Brain microvascular endothelial cell (primary cell): ENCODE data around the gene ARHGAP15.
A peak's percentile ranks its signal among the peaks of the same experiment; 100 is the strongest.

Experiments used
- DNase-seq: peaks from one replicate; pipeline ENCODE4 v3.0.0-alpha.2; 2020
- H3K27ac ChIP-seq: fragments of 250-450 bp; sonication (Bioruptor Pico); 2 replicates; pipeline ENCODE4 v1.5.1; 2020; ENCODE audit warnings: mild to moderate bottlenecking, moderate library complexity
- H3K27me3 ChIP-seq: fragments of 250-450 bp; sonication (Bioruptor Pico); replicated peaks from 2 replicates; pipeline ENCODE4 v1.5.1; 2020; ENCODE audit warnings: mild to moderate bottlenecking
- H3K36me3 ChIP-seq: fragments of 250-450 bp; sonication (Bioruptor Pico); replicated peaks from 2 replicates; pipeline ENCODE4 v1.5.1; 2020; ENCODE audit warnings: mild to moderate bottlenecking
- H3K4me3 ChIP-seq: 2 replicates; pipeline ENCODE4 v1.5.1; 2011; ENCODE audit warnings: low read depth, mild to moderate bottlenecking, control low read depth, low read length, moderate library complexity
- in situ Hi-C: cut with HindIII; loops from 2 replicates; pipeline ENCODE4 v1.10.0; 2017; ENCODE audit warnings: low sequenced_read_pairs, low pct_ligation_motif_present
- TF ChIP-seq, protein P1 (sequence below): IDR thresholded peaks from 2 replicates; pipeline ENCODE4 v1.5.1; 2011; ENCODE audit warnings: low read depth, mild to moderate bottlenecking, moderate library complexity, low read length, control low read depth, inconsistent platforms; ENCODE audit errors: missing control alignments

The ARHGAP15 gene

GRCh38 chr2:143284087-143284675, 155.0 kb downstream of the ARHGAP15 start:
- Histone ChIP-seq H3K27ac (no peak overlapping the region), H3K4me3 (no peak overlapping the region), H3K27me3 (no peaks in the 10 kb centered on the region), H3K36me3 (no peaks in the 10 kb centered on the region)
- DNase-seq, result peak; percentile 3
- TF ChIP-seq, protein P1, sequence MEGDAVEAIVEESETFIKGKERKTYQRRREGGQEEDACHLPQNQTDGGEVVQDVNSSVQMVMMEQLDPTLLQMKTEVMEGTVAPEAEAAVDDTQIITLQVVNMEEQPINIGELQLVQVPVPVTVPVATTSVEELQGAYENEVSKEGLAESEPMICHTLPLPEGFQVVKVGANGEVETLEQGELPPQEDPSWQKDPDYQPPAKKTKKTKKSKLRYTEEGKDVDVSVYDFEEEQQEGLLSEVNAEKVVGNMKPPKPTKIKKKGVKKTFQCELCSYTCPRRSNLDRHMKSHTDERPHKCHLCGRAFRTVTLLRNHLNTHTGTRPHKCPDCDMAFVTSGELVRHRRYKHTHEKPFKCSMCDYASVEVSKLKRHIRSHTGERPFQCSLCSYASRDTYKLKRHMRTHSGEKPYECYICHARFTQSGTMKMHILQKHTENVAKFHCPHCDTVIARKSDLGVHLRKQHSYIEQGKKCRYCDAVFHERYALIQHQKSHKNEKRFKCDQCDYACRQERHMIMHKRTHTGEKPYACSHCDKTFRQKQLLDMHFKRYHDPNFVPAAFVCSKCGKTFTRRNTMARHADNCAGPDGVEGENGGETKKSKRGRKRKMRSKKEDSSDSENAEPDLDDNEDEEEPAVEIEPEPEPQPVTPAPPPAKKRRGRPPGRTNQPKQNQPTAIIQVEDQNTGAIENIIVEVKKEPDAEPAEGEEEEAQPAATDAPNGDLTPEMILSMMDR, result peak; percentile 90
- in situ Hi-C loops, result no loop called here

DNA sequence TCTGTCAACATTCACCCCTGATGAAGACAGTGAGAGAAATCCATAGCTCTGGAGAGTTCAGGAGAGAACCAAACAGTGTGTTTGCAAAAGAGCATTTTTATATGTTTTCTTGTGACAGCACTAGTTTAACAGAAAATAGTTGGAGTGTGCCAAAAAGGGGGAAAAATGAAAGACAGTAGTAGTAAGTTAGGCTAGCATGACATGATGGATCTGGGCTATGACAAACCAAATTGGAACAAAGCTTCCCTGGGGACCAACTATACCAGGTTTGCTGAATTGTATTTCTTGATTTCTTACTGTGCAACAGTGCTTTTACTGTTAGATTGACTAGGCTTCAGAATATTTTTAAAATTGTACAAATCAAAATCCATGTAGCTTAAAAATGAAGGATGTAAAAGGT, 159.8 kb downstream of the ARHGAP15 start:
- Histone ChIP-seq H3K36me3 (no peaks in the 10 kb centered on the region), H3K27ac (no peak overlapping the region), H3K4me3 (no peak overlapping the region), H3K27me3 (no peaks in the 10 kb centered on the region)
- in situ Hi-C loops, result no loop called here
- TF ChIP-seq, protein P1, result no peak
- DNase-seq, result no peak

- in situ Hi-C loops, result no loop called here
- H3K4me3 ChIP-seq, result no peak overlapping the region
- no peak for DNase-seq
- no peaks in the 10 kb centered on the region for H3K36me3 ChIP-seq
- no peak overlapping the region for H3K27ac ChIP-seq
- TF ChIP-seq, protein P1, result no peak
- H3K27me3 ChIP-seq, result no peaks in the 10 kb centered on the region
Measured at GRCh38 chr2:143290221-143290620, 161.0 kb downstream of the ARHGAP15 start.

DNA sequence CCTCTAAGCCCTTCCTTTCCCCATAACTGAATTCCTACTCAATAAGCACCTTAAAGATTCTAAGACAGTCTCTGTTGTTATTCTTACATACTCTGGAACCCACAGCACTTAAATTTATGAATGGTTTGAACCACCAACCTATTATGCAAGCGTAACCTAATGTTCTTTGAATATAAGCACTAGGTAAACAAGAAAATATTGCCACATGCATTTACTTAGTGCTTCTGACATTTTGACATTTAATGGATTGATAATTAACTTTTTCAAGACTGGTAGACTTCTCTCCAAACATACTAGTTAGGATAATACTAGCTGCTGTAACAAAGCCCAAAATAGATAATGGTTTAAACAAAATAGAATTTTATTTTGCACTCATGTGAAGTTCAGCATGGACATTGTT, 164.8 kb downstream of the ARHGAP15 start:
- H3K4me3 ChIP-seq, result no peak overlapping the region
- TF ChIP-seq, protein P1, result no peak
- in situ Hi-C loops, result no loop called here
- no peaks in the 10 kb centered on the region for H3K27me3 ChIP-seq
- H3K27ac ChIP-seq, result no peak overlapping the region
- H3K36me3 ChIP-seq, result no peaks in the 10 kb centered on the region
- no peak for DNase-seq

DNA sequence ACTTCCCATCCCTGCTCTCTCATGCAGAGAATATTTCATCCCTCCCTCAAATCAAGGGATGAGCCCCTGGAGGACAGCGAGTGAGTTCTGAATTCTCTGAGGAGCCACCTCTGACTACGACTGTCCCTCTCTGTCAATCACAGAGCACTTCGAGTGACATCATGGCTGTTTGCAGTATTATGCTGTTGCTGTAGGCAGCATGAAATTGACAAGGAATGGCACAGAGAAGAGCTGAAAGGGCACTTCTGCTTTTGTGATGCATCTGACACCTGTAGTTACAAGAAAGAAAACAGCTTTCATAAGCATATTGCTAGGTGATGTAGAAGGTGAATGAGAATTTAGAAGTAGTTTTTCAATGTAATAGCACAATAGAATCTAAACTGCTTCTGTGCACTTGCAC, 166.9 kb downstream of the ARHGAP15 start:
- in situ Hi-C loops, result no loop called here
- H3K36me3 ChIP-seq, result no peaks in the 10 kb centered on the region
- H3K4me3 ChIP-seq, result no peak overlapping the region
- H3K27me3 ChIP-seq, result no peaks in the 10 kb centered on the region
- DNase-seq, result no peak
- no peak overlapping the region for H3K27ac ChIP-seq
- TF ChIP-seq, protein P1, result no peak

DNA sequence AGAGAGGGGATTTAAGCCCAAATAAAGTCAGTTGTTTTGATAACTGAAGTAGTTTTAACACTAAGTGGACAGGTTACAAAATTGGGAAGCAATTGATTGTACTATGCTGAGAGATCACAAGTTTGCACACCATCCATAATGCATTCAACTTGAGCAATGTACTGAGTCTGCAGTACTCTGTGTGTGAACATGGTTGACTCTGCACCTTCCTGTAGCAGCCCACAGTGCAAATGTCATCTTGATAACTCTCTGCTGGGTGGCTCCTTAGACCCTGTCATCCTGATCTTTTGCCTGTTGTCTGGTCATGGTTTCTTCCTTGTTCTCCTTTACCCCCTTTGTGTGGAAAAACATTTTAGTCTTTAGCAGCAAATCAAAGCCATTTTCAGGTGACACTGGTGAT, 168.0 kb downstream of the ARHGAP15 start:
- no peak overlapping the region for H3K27ac ChIP-seq
- in situ Hi-C loops, result no loop called here
- TF ChIP-seq, protein P1, result no peak
- no peaks in the 10 kb centered on the region for H3K27me3 ChIP-seq
- H3K4me3 ChIP-seq, result no peak overlapping the region
- no peaks in the 10 kb centered on the region for H3K36me3 ChIP-seq
- DNase-seq, result no peak
